Right lobe of liver (tissue), 6 donors: ENCODE results near the gene TSEN2. TPM values are rescaled to one million over a fixed set of nuclear protein-coding genes. Genes with fewer than 3 reads are reported as not detected.
A peak's percentile ranks its signal among the peaks of the same experiment; 100 is the strongest.

ENCODE experiments used
- ATAC-seq, 4 donors: fragments of 200-7000 bp; cut with Tn5 transposase; one replicate each; pipeline ENCODE4 v1.9.1; 2020; ENCODE audit warnings: mild to moderate bottlenecking in 4 of 4, moderate library complexity in 4 of 4
- DNase-seq, 3 donors: peaks; one replicate each; pipeline ENCODE4 v3.0.0-alpha.2; 2020
- H3K27ac ChIP-seq, 3 donors: fragments of 200-600 bp; one replicate each; pipeline ENCODE4 v1.8.0; 2022
- H3K27me3 ChIP-seq, 2 donors: fragments of 200-600 bp; one replicate each; pipeline ENCODE4 v1.8.0; 2022
- H3K36me3 ChIP-seq, 4 donors: fragments of 200-600 bp; sonication (generic) in 1 of 4; one replicate each; pipeline versions ENCODE4 v1.5.1 to v1.8.0; 2017 to 2022; ENCODE audit warnings: control low read depth in 1 of 4
- H3K4me1 ChIP-seq, 4 donors: fragments of 200-600 bp; sonication (generic) in 1 of 4; one replicate each; pipeline versions ENCODE4 v1.5.1 to v1.8.0; 2017 to 2022; ENCODE audit warnings: control low read depth in 1 of 4
- H3K4me3 ChIP-seq, 3 donors: fragments of 200-600 bp; one replicate each; pipeline ENCODE4 v1.8.0; 2022
- H3K9me3 ChIP-seq, 4 donors: fragments of 200-600 bp; sonication (generic) in 1 of 4; one replicate each; pipeline versions ENCODE4 v1.5.1 to v1.8.0; 2017 to 2022; ENCODE audit warnings: control low read depth in 1 of 4
- CTCF ChIP-seq, 4 donors: fragments of 200-600 bp in 3 of 4; fragments of 450-650 bp in 1 of 4; IDR thresholded peaks; one replicate each; pipeline versions ENCODE4 v1.5.1 to v1.8.0; 2016 to 2022; ENCODE audit warnings: antibody characterized with exemption in 4 of 4, mild to moderate bottlenecking in 2 of 4
- POLR2A ChIP-seq: fragments of 450-650 bp; IDR thresholded peaks from one replicate; pipeline ENCODE4 v1.6.1; 2017; ENCODE audit warnings: antibody characterized with exemption, mild to moderate bottlenecking
- WGBS: methylation state at CpG from one replicate; pipeline ENCODE4 v1.1.6; 2018; ENCODE audit warnings: low coverage, low lambda C conversion rate; ENCODE audit not compliant: insufficient coverage; ENCODE audit errors: missing lambda C conversion rate; 5-methylcytosine and 5-hydroxymethylcytosine counted together
- intact Hi-C, 2 donors: fragments of 100-400 bp; cut with DNase I; formaldehyde crosslinking; loops; one replicate each; pipeline versions ENCODE4 v1.11.2 to v1.14.1; 2022
- total RNA-seq, 6 experiments: library from RNA; depleted of rRNA in 2 of 6; stranded (reverse); fragments of >200 nt in 2 of 6; fragmentation: NEBNext Ultra II Directional in 3 of 6; extraction: Animal tissue kit (Norgen Biotek cat#: 25700) in 3 of 6; gene quantifications; one replicate each; pipeline versions ENCODE4 v1.1.0 to v1.2.4, GENCODE V29; 2016 to 2023
- donor health status: DM: no; HTN: yes; CAD: no.
- donor health status: DM: no; HTN: no; CAD: no.
- donor health status: DM: no; HTN: no; CAD: no.
- donor health status: DM: no; HTN: yes; CAD: no.
- donor health status: DM: no; HTN: yes; CAD: no.

Gene TSEN2
- total RNA-seq, 6 experiments from 2014 or later, result 4.7 to 9.2 (median 6.4) TPM

GRCh38 chr3:12462159-12462947 lies 21.9 kb upstream of the TSEN2 start:
- Histone ChIP-seq H3K4me1 (peaks cover 0 to 16% (median 1%) of the 10 kb centered on the region in 4 donors), H3K27me3 (no peaks in the 10 kb centered on the region), H3K27ac (peak overlapping the region in 1 of 3 donors; percentile 54), H3K36me3 (no peaks in the 10 kb centered on the region), H3K4me3 (no peak overlapping the region), H3K9me3 (no peaks in the 10 kb centered on the region)
- ATAC-seq, result peak; percentile 14 to 65 (median 40)
- 58% methylated on average over 7 of the region's 9 CpGs for WGBS
- DNase-seq, result peak in 1 of 3 donors; percentile 64
- no peak for TF ChIP-seq CTCF (IDR thresholded peaks at IDR 0.05)
- no peak for TF ChIP-seq POLR2A
- intact Hi-C loops, result no loop called here

- Histone ChIP-seq H3K27me3 (no peaks in the 10 kb centered on the region), H3K4me3 (no peak overlapping the region), H3K9me3 (no peaks in the 10 kb centered on the region), H3K36me3 (no peaks in the 10 kb centered on the region), H3K4me1 (peaks cover 0 to 16% (median 1%) of the 10 kb centered on the region in 4 donors), H3K27ac (peak overlapping the region in 2 of 3 donors; percentile 6 to 60)
- 22% methylated on average over 1 of the region's 1 CpG for WGBS
- intact Hi-C loops, result no loop called here
- peak; percentile 63 to 87 (median 87) for DNase-seq
- ATAC-seq, result peak; percentile 87 to 98 (median 92)
- TF ChIP-seq CTCF (IDR thresholded peaks at IDR 0.05) (no peak), POLR2A (no peak)
These were observed 20.6 kb upstream of the TSEN2 start for GRCh38 chr3:12463686-12464085.

GRCh38 chr3:12464181-12464580 lies 20.1 kb upstream of the TSEN2 start:
- Histone ChIP-seq H3K9me3 (no peaks in the 10 kb centered on the region), H3K27ac (peak overlapping the region in 1 of 3 donors; percentile 24), H3K4me1 (peaks cover 0 to 16% (median 1%) of the 10 kb centered on the region in 4 donors), H3K36me3 (no peaks in the 10 kb centered on the region), H3K27me3 (no peaks in the 10 kb centered on the region), H3K4me3 (no peak overlapping the region)
- no peak for DNase-seq
- no peak for ATAC-seq
- TF ChIP-seq POLR2A, result no peak
- no peak for TF ChIP-seq CTCF (IDR thresholded peaks at IDR 0.05)
- intact Hi-C loops, result no loop called here

- TF ChIP-seq POLR2A, result no peak
- TF ChIP-seq CTCF (IDR thresholded peaks at IDR 0.05), result no peak
- ATAC-seq, result no peak
- intact Hi-C loops, result no loop called here
- no peaks in the 10 kb centered on the region for H3K27me3 ChIP-seq
- H3K4me1 ChIP-seq, result peaks cover 0 to 16% (median 1%) of the 10 kb centered on the region in 4 donors
- no peak for DNase-seq
- H3K9me3 ChIP-seq, result no peaks in the 10 kb centered on the region
- WGBS, result 90% methylated on average over 17 of the region's 18 CpGs
- no peak overlapping the region for H3K27ac ChIP-seq
- H3K36me3 ChIP-seq, result no peaks in the 10 kb centered on the region
- no peak overlapping the region for H3K4me3 ChIP-seq
These were observed 19.0 kb upstream of the TSEN2 start for GRCh38 chr3:12465151-12465835.
